ENCODE results near the gene DOCK9. TPM values are rescaled to one million over a fixed set of nuclear protein-coding genes. Genes with fewer than 3 reads are reported as not detected.

Gene DOCK9
- total RNA-seq, 1 experiment from 2014 or later: 31.7 TPM

GRCh38 chr13:99004978-99005377, 27.1 kb upstream of the DOCK9 start:
- Histone ChIP-seq H3K27ac (ENCODE audit: low read length) (no peak overlapping the region), H3K79me2 (ENCODE audit: low read length) (no peaks in the 10 kb centered on the region), H4K20me1 (ENCODE audit: low read length) (no peaks in the 10 kb centered on the region), H3K9me2 (replicated peaks; ENCODE audit: low read length) (no peaks in the 10 kb centered on the region), H3K36me3 (ENCODE audit: low read depth, low read length) (no peaks in the 10 kb centered on the region), H3K4me2 (ENCODE audit: low read length) (no peak overlapping the region), H3K4me3 (ENCODE audit: low read length) (no peak overlapping the region), H2AFZ (ENCODE audit: low read length) (no peak overlapping the region), H3K9ac (ENCODE audit: low read length) (no peak overlapping the region), H3F3A (ENCODE audit: low read length, unreplicated experiment) (no peaks in the 10 kb centered on the region), H3K27me3 (ENCODE audit: low read length) (no peaks in the 10 kb centered on the region), H3K4me1 (ENCODE audit: insufficient read depth, low read length) (no peaks in the 10 kb centered on the region), H3K9me3 (ENCODE audit: low read length) (no peaks in the 10 kb centered on the region)
- no TSS peak for BruUV-seq (replicated peaks)
- DNase-seq (no peak), ATAC-seq (no peak)
- ChIA-PET CTCF (no interaction called here), POLR2A (ENCODE audit: unreplicated experiment) (no interaction called here)
- TF ChIP-seq CTCF (conservative IDR thresholded peaks at IDR 0.05; ENCODE audit: low read depth, low read length) (no peak), EZH2phosphoT487 (IDR thresholded peaks at IDR 0.05; ENCODE audit: borderline replicate concordance, low read length) (no peak)
- intact Hi-C loops (cut with micrococcal nuclease): no loop called here

- no peaks in the 10 kb centered on the region for H3K79me2 ChIP-seq (ENCODE audit: low read length)
- intact Hi-C loops (cut with micrococcal nuclease): no loop called here
- no peaks in the 10 kb centered on the region for H4K20me1 ChIP-seq (ENCODE audit: low read length)
- CTCF ChIA-PET: no interaction called here
- H3K9me2 ChIP-seq (replicated peaks; ENCODE audit: low read length): no peaks in the 10 kb centered on the region
- no peak overlapping the region for H2AFZ ChIP-seq (ENCODE audit: low read length)
- H3K9ac ChIP-seq (ENCODE audit: low read length): no peak overlapping the region
- H3K27ac ChIP-seq (ENCODE audit: low read length): no peak overlapping the region
- no TSS peak for BruUV-seq (replicated peaks)
- H3K4me3 ChIP-seq (ENCODE audit: low read length): no peak overlapping the region
- no peaks in the 10 kb centered on the region for H3F3A ChIP-seq (ENCODE audit: low read length, unreplicated experiment)
- H3K36me3 ChIP-seq (ENCODE audit: low read depth, low read length): no peaks in the 10 kb centered on the region
- DNase-seq (no peak), ATAC-seq (no peak)
- H3K9me3 ChIP-seq (ENCODE audit: low read length): no peaks in the 10 kb centered on the region
- POLR2A ChIA-PET (ENCODE audit: unreplicated experiment): no interaction called here
- no peaks in the 10 kb centered on the region for H3K4me1 ChIP-seq (ENCODE audit: insufficient read depth, low read length)
- no peak overlapping the region for H3K4me2 ChIP-seq (ENCODE audit: low read length)
- TF ChIP-seq EZH2phosphoT487 (IDR thresholded peaks at IDR 0.05; ENCODE audit: borderline replicate concordance, low read length): no peak
- no peak for TF ChIP-seq EZH2 (IDR thresholded peaks at IDR 0.05; ENCODE audit: low read length, unreplicated experiment)
- TF ChIP-seq CTCF (conservative IDR thresholded peaks at IDR 0.05; ENCODE audit: low read depth, low read length): no peak
- no peaks in the 10 kb centered on the region for H3K27me3 ChIP-seq (ENCODE audit: low read length)
Measured at GRCh38 chr13:99003851-99004471, 26.1 kb upstream of the DOCK9 start.

- POLR2A ChIA-PET (ENCODE audit: unreplicated experiment): no interaction called here
- Histone ChIP-seq H3K4me2 (ENCODE audit: low read length) (no peak overlapping the region), H3K9ac (ENCODE audit: low read length) (no peak overlapping the region), H3K79me2 (ENCODE audit: low read length) (no peaks in the 10 kb centered on the region), H3K4me3 (ENCODE audit: low read length) (no peak overlapping the region), H3K27me3 (ENCODE audit: low read length) (no peaks in the 10 kb centered on the region), H3K9me2 (replicated peaks; ENCODE audit: low read length) (no peaks in the 10 kb centered on the region), H3K4me1 (ENCODE audit: insufficient read depth, low read length) (peaks cover 3% of the 10 kb centered on the region), H3K9me3 (ENCODE audit: low read length) (no peaks in the 10 kb centered on the region), H3K36me3 (ENCODE audit: low read depth, low read length) (no peaks in the 10 kb centered on the region), H2AFZ (ENCODE audit: low read length) (no peak overlapping the region), H3K27ac (ENCODE audit: low read length) (no peak overlapping the region), H4K20me1 (ENCODE audit: low read length) (no peaks in the 10 kb centered on the region), H3F3A (ENCODE audit: low read length, unreplicated experiment) (no peaks in the 10 kb centered on the region)
- TF ChIP-seq EZH2 (IDR thresholded peaks at IDR 0.05; ENCODE audit: low read length, unreplicated experiment): no peak
- no peak for TF ChIP-seq CTCF (conservative IDR thresholded peaks at IDR 0.05; ENCODE audit: low read depth, low read length)
- intact Hi-C loops (cut with micrococcal nuclease): no loop called here
- CTCF ChIA-PET: no interaction called here
- DNase-seq (no peak), ATAC-seq (no peak)
- BruUV-seq (replicated peaks): no TSS peak
Measured at GRCh38 chr13:99003186-99003585, 25.3 kb upstream of the DOCK9 start.
